ENCODE results near the gene VEGFB.

VEGFB gene

GRCh38 chr11:64260147-64260708 lies 25.8 kb downstream of the VEGFB start:
- TF ChIP-seq ZNF384 (IDR thresholded peaks at IDR 0.05) (no peak), FOXK2 (IDR thresholded peaks at IDR 0.05) (no peak), SUZ12 (IDR thresholded peaks at IDR 0.05) (no peak), NFRKB (IDR thresholded peaks at IDR 0.05) (no peak), TARDBP (IDR thresholded peaks at IDR 0.05) (no peak), HDGF (IDR thresholded peaks at IDR 0.05; ENCODE audit: borderline replicate concordance) (no peak), L3MBTL2 (conservative IDR thresholded peaks at IDR 0.05) (no peak), LEF1 (IDR thresholded peaks at IDR 0.05; ENCODE audit: borderline replicate concordance) (no peak), ARNT (IDR thresholded peaks at IDR 0.05) (no peak), CTBP1 (IDR thresholded peaks at IDR 0.05; ENCODE audit: borderline replicate concordance) (no peak), SP1 (IDR thresholded peaks at IDR 0.05) (no peak), BHLHE40 (IDR thresholded peaks at IDR 0.05; ENCODE audit: borderline replicate concordance) (no peak), FOXM1 (IDR thresholded peaks at IDR 0.05; ENCODE audit: borderline replicate concordance) (no peak), FOXA1 (IDR thresholded peaks at IDR 0.05) (no peak), ELF4 (IDR thresholded peaks at IDR 0.05) (no peak)
- TF ChIP-seq, protein P1, sequence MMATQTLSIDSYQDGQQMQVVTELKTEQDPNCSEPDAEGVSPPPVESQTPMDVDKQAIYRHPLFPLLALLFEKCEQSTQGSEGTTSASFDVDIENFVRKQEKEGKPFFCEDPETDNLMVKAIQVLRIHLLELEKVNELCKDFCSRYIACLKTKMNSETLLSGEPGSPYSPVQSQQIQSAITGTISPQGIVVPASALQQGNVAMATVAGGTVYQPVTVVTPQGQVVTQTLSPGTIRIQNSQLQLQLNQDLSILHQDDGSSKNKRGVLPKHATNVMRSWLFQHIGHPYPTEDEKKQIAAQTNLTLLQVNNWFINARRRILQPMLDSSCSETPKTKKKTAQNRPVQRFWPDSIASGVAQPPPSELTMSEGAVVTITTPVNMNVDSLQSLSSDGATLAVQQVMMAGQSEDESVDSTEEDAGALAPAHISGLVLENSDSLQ (IDR thresholded peaks at IDR 0.05), result no peak
- POLR2A ChIA-PET, result interaction anchor here (1.4 kb wide), 1 partner anchor 57 kb away, joined by 3 read pairs; the partner anchor contains the start of gene PRDX5
- CTCF ChIA-PET, result no interaction called here
- no peak for DNase-seq (ENCODE audit: extremely low spot score)

DNA sequence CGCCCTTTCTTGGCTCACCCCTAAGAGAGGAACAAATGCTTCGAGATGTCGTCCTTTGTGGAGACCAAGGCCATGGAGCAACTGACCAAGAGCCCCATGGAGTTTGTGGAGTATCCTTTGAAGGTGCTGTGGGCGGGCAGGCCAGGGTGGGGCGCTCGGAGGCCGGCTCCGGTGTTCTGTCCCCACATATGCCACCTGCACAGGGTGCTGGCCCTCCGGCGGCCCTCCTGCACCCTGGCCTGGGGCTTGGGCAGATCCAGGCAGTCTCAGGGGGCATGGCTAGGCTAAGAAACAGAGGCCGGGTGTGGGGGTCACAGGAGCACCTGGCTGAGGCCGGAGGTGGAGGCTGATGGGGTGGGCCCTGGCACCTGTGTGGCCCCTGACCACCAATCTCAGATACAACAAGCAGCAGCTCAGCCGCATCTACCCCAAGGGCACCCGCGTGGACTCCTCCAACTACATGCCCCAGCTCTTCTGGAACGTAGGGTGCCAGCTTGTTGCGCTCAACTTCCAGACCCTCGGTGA lies 27.2 kb downstream of the VEGFB start:
- ChIA-PET POLR2A (interaction anchor here (1.4 to 1.6 kb wide), 2 partner anchors 10 to 56 kb away, joined by 3 to 4 read pairs; partner anchors contain the start of gene PRDX5), CTCF (no interaction called here)
- TF ChIP-seq SP1 (IDR thresholded peaks at IDR 0.05) (no peak), NFRKB (IDR thresholded peaks at IDR 0.05) (no peak), FOXK2 (IDR thresholded peaks at IDR 0.05) (no peak)
- DNase-seq (ENCODE audit: extremely low spot score), result no peak

DNA sequence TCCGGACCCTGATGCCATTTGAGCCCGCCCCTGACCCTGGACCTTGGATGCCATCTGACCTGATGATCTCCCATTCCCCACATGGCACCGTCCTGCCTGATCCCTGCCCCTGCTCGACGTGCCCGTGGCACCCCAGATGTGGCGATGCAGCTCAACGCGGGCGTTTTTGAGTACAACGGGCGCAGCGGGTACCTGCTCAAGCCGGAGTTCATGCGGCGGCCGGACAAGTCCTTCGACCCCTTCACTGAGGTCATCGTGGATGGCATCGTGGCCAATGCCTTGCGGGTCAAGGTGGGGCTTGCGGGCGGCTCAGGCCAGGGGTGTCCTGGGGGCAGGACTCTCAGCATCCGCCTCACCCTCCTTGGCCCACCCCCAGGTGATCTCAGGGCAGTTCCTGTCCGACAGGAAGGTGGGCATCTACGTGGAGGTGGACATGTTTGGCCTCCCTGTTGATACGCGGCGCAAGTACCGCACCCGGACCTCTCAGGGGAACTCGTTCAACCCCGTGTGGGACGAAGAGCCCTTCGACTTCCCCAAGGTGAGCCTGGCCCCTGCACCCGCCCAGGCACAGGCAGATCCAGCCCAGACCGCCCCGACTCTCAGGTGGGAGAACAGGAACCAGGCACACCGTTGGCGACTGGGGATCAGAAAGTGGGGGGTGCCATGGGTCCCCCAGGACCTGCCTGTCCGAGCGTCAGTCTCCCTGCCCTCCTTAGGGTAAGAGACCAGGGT lies 28.1 kb downstream of the VEGFB start:
- no peak for TF ChIP-seq SUZ12 (IDR thresholded peaks at IDR 0.05)
- no peak for TF ChIP-seq TARDBP (IDR thresholded peaks at IDR 0.05)
- no peak for TF ChIP-seq FOXK2 (IDR thresholded peaks at IDR 0.05)
- TF ChIP-seq NFRKB (IDR thresholded peaks at IDR 0.05), result no peak
- no peak for TF ChIP-seq FOXA1 (IDR thresholded peaks at IDR 0.05)
- no peak for TF ChIP-seq ZNF384 (IDR thresholded peaks at IDR 0.05)
- TF ChIP-seq L3MBTL2 (conservative IDR thresholded peaks at IDR 0.05), result no peak
- no peak for TF ChIP-seq CTBP1 (IDR thresholded peaks at IDR 0.05; ENCODE audit: borderline replicate concordance)
- TF ChIP-seq BHLHE40 (IDR thresholded peaks at IDR 0.05; ENCODE audit: borderline replicate concordance), result no peak
- no peak for TF ChIP-seq ARNT (IDR thresholded peaks at IDR 0.05)
- ChIA-PET CTCF (no interaction called here), POLR2A (interaction anchor here (1.6 kb wide), 1 partner anchor 9 kb away, joined by 4 read pairs; no protein-coding TSS in a partner anchor)
- DNase-seq (ENCODE audit: extremely low spot score), result no peak

DNA sequence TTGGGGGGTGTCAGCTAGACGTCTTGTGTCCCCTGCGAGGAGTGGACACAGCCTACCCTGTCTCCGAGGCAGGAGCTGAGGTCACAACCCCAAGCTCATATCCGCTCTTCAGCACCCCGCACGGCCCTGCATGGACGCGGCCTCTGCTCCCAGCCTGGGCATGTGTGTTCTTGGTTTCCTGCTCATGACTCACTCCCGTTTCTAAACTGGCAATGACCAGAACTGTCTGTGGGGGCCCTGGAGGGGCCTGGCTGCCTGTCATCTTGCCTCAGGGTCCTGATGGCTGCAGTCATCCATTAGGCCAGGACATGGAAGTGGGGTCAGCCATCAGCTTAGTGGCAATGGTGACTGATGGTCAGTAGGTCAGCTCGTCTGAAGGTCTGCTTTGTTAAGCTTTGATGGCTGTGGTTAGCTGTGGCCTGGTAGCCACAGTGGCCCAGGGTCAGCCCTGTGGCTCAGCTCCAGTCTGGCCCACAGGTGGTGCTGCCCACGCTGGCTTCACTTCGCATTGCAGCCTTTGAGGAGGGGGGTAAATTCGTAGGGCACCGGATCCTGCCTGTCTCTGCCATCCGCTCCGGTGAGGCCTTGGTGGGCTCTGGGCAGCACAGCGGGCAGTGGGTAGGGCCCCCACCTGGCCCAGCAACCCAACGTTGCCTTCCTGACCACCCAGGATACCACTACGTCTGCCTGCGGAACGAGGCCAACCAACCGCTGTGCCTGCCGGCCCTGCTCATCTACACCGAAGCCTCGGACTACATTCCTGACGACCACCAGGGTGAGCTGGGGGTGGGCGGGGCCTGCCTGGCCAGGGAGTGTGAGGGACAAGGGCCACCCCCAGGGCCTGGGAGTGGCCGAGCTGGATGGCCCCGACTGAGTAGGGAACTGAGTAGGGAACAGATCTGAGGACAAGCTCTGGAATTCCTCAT lies 28.9 kb downstream of the VEGFB start:
- POLR2A ChIA-PET, result interaction anchor here (0.6 to 2.3 kb wide), 5 partner anchors 8 to 54 kb away, joined by 3 to 5 read pairs (median 4); partner anchors contain the start of genes PLCB3, PPP1R14B and TRMT112
- CTCF ChIA-PET, result no interaction called here
- DNase-seq (ENCODE audit: extremely low spot score), result no peak

DNA sequence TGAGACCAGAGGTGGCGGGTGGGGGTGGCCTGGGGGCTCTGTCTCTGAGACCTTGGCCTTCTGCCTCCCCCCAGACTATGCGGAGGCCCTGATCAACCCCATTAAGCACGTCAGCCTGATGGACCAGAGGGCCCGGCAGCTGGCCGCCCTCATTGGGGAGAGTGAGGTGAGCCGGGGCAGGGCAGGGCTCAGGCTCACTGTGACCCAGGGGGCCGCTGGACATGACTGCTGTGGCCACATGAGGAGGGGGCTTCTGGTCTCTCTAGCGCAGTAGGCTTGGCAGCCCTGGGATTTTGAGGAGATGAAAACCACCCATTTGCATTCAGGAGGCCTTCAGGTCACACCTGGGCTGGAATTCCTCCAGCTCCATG lies 29.5 kb downstream of the VEGFB start:
- TF ChIP-seq ZNF384 (IDR thresholded peaks at IDR 0.05) (no peak), NFRKB (IDR thresholded peaks at IDR 0.05) (no peak), TARDBP (IDR thresholded peaks at IDR 0.05) (no peak), LEF1 (IDR thresholded peaks at IDR 0.05; ENCODE audit: borderline replicate concordance) (no peak)
- TF ChIP-seq, protein P1 (IDR thresholded peaks at IDR 0.05), result no peak
- ChIA-PET CTCF (no interaction called here), POLR2A (interaction anchor here (0.6 to 2.3 kb wide), 7 partner anchors 13 to 78 kb away, joined by 3 to 5 read pairs (median 3); partner anchors contain the start of genes PLCB3, PPP1R14B, STIP1 and TRMT112)
- no peak for DNase-seq (ENCODE audit: extremely low spot score)

More for the DNA sequence above, 28.9 kb downstream of the VEGFB start:
- TF ChIP-seq FOXM1 (IDR thresholded peaks at IDR 0.05; ENCODE audit: borderline replicate concordance) (no peak), CTBP1 (IDR thresholded peaks at IDR 0.05; ENCODE audit: borderline replicate concordance) (no peak), HDGF (IDR thresholded peaks at IDR 0.05; ENCODE audit: borderline replicate concordance) (no peak), SUZ12 (IDR thresholded peaks at IDR 0.05) (no peak), ARNT (IDR thresholded peaks at IDR 0.05) (no peak), ELF4 (IDR thresholded peaks at IDR 0.05) (no peak), FOXA1 (IDR thresholded peaks at IDR 0.05) (no peak), ZNF384 (IDR thresholded peaks at IDR 0.05) (no peak), TARDBP (IDR thresholded peaks at IDR 0.05) (no peak), FOXK2 (IDR thresholded peaks at IDR 0.05) (no peak), LEF1 (IDR thresholded peaks at IDR 0.05; ENCODE audit: borderline replicate concordance) (no peak), NFRKB (IDR thresholded peaks at IDR 0.05) (no peak), L3MBTL2 (conservative IDR thresholded peaks at IDR 0.05) (no peak), SP1 (IDR thresholded peaks at IDR 0.05) (no peak), BHLHE40 (IDR thresholded peaks at IDR 0.05; ENCODE audit: borderline replicate concordance) (no peak)
- TF ChIP-seq, protein P1 (IDR thresholded peaks at IDR 0.05), result no peak
